Measurements from ENCODE around the gene BCL2A1.
"Not testable (repeated sequence)": the region's sequence is repeated elsewhere in the genome, so short reads cannot be mapped to it uniquely, and the experiment has no call there.

The BCL2A1 gene

DNA sequence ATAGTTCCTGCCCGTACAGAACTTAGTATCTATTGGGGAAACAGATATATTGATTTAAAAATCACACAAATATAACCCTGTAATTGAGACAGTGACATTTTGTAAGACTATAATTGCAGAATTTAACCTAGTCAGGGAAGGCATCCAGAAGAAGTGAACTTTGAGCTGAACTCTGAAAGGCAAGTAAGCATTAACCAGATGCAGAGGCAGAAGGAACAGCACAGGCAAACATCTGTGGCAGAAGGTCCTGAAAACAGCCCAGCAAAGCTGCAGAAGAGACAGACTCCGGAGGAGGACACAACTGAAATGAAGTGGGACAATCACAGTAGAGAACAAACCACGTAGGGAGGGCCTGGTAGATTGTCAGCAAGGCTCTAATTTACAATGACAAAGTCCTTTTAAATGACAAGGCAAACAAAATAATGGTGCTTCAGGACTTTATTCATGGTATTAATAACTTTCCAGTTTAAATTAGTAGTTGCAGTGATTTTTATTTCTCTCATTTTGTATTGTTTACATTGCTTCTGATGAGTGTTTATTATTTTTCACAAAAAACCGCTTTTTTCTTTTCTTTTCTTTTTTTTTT lies 14.5 kb downstream of the BCL2A1 start:
- DNase-seq: no peak

DNA sequence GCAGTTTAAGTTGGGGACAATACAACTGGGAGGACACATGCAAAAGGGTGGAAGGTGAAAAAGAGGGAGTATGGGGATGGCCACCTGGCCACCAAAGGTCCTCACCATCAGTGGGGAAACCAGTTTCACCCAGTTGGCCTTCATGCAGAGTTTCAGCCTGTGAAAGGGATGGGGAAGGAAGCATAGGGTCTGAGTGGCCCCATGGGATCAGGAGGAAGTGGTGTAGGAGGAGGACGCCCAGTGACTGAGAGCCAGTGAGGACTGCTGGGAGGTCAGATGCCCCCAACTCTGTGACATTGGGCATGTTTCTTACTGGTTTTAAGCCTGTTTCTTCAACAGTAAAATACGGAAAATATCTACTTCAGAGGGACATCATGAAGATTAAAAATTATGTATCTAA lies 16.3 kb downstream of the BCL2A1 start:
- DNase-seq: no peak

DNA sequence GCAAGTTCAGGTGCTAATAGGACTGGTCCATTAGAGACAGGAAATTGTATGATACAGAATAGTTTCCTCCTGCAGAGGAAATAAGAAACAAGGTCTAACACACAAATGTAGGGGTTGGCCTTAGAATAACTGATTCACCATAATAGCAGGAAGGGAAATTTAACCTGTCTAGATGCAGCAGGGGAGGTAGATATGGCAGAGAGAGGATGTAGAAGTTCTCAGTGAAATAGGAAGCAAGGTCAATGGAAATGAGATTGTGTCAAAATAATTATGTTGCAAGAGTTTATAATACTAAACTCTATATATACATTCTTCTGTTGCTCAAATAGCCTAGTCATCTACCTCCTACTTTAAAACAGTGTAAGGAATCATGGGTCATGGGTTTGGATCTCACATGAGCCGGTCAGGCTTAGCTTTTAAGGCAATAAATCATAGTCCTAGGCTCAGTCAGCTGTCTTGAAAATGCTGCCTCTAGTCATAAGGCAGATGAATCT lies 17.0 kb downstream of the BCL2A1 start:
- no peak for DNase-seq

DNA sequence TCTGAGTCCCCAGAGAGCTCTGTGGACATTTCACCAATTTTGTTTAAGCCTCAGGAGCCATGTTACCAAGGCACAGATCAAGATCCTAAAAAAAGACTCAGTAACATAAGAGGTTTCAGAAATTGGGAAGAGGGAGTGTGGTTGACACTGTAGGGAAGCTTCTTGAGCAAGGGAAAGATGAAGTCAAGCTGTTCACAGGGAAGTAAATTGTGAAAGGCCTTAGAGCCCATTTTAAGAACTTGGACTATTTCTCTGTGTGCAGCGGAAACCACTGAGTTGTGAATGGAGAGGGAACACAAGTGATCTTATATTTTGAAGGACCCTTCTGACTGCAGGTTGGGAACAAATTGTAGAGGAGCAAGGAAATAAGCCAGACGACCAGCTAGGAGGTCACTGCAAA lies 18.7 kb downstream of the BCL2A1 start:
- no peak for DNase-seq

DNA sequence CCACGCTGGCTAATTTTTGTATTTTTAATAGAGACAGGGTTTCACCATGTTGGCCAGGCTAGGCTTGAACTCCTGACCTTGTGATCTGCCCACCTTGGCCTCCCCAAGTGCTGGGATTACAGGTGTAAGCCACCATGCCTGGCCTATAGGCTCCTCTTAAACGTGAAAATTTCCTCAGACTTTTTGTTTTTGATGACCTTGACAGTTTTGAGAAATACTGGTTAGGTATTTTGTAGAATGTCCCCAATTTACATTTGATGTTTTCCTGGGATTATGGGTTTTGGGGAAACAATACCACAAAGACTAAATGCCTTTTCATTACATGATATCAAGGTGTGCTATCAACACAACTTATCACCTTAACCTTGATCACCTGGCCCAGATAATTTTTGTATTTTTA lies 20.7 kb downstream of the BCL2A1 start:
- DNase-seq: no peak

DNA sequence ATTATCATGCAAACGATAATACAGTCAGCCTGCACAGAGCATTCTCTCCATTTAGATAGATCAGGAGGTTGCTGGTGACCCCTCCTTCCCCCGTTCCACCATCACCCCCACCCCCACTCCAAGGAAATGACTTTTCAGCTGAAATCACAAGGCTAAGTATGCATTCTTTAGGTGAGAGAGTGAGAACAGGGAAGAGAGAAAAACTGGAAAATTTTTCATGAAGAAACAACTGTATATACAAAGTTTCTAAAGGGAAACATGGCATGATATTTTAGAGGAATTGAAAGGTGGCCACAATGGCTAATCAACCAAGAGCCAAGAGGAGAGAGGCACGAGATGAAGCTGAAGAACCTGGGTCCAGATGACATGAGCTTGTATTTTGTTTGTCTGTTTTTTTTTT lies 22.2 kb downstream of the BCL2A1 start:
- DNase-seq: no peak

DNA sequence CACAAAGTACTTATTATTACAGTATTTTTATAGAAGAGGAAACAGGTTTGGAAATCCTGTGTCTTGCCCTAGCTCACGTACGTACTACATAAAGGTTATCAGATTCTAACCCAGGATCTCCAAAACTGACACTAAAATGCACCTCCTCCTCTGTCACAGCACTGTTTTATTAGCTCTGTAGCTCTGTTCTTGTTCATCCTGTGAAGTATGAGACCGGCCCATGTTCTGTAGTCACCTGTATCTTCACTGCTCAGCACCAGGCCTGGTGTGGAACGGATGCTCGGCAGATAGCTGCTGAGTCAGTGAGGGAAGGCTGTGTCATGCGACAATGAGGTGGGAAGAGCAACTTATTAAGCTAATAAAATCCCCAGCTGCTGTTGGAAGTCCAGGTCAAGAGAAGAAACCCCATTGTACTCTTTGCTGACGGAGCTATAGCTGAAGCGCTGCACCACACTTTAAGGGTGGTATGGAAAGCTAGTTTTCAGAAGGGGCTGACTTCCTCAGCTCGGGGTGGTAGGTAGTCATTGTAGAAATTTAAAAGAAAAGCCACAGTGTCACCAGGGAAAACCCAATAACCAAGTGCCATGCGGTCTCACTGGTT lies 22.8 kb downstream of the BCL2A1 start:
- DNase-seq: no peak

DNA sequence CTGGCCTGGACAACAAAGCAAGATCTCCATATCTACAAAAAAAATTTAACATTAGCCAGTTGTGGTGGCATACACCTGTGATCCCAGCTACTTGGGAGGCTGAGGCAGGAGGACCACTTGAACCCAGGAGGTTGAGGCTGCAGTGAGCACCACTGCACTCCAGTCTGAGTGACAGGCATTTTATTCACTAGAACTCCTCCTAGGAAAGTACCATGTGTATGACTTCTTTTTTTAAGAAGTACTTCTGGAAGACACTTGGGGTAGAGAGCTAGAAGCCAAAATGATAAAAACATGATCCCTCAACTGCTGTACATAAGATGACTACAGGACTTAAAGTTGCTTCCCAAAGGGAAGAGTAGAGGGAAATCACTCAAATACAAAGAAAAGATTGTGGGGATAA lies 24.0 kb downstream of the BCL2A1 start:
- no peak for DNase-seq

DNA sequence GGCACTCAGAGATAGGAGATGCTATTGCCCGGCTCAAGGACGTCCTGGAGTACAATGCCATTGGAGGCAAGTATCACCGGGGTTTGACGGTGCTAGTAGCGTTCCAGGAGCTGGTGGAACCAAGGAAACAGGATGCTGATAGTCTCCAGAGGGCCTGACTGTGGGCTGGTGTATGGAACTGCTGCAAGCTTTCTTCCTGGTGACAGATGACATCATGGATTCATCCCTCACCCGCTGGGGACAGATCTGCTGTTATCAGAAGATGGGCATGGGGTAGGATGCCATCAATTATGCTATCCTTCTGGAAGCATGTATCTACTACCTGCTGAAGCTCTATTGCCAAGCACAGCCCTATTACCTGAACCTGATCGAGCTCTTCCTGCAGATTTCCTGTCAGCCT lies 26.4 kb downstream of the BCL2A1 start:
- no peak for DNase-seq

DNA sequence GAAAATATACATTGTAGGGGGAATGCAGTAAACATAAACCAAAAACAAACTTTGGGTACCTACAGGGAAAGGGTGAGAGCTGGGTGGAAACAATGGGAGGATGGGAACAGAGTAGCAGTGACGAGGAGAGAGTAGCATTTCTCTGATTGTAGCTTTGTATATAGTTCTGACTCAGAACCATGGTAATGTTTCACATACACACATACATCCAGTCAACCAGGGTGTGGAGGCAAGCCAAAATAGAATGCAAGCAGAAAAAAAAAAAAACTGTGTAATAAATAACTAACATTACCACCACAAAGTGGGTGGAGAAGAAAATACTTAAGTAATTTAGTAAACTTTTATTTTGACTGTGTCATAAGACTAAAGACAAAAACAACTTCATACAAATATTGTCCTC lies 27.2 kb downstream of the BCL2A1 start:
- DNase-seq: no peak

DNA sequence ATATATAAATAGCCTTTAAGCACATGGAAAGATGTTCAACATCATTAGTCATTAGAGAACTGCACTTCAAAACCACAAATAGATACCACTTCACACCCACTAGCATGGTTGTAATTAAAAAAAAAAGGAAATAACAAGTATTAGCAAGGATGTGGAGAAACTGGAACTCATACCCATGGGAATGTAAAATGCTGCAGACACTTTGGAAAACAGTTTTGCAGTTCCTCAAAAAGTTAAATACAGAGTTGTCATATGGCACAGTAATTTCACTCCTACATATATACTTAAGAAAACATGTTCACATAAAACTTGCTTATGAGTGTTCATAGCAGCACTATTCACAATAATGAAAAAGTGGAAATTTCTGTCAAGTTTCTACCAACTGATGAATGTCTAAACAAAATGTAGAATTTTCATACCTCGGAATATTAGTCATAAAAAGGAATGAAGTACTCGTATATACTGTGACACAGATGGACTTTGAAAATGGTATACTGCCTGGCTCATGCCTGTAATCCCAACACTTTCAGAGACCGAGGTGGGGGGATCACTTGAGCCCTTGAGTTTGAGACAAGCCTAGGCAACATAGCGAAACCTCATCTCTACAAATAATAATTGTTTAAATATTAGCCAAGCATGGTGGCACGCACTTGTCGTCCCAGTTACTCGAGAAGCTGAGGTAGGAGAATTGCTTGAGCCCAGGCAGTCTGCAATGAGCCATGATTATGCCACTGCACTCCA lies 28.1 kb downstream of the BCL2A1 start:
- DNase-seq: no peak

DNA sequence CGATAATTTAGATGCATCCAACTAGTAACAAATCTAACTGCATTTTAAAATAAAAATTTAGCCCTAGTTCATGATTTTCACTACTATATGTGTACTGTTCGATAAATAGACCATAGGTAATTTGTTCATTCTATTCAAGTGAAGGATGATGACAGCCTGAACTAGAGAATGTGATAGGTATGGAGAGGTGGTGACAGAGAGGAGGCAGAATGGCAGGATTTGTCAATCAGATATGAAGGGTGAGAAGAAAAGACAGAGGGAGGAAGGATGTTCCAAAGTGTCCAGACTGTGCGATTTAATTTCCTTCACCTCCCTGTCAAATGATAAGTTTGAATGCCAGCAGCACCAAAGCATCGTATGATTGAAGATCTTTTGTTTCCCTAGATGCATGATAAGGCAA lies 31.6 kb downstream of the BCL2A1 start:
- no peak for DNase-seq

DNA sequence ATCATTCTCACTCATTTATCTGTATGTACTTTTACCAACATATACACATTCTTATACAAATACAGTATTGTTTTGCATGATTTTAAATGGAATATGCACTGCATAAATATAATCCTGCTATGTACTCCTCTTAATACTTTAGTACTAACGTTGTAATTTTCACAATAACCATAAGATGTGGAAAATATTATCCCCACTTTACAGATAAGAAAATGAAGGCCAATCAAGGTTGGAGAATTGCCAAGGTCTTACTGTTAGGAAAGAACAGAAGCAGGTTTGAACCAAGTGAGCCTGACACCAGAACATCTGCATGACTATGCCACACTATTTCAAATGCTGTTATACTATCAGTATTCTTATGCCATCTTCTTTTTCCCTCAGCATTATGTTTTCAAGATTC lies 32.9 kb downstream of the BCL2A1 start:
- no peak for DNase-seq

DNA sequence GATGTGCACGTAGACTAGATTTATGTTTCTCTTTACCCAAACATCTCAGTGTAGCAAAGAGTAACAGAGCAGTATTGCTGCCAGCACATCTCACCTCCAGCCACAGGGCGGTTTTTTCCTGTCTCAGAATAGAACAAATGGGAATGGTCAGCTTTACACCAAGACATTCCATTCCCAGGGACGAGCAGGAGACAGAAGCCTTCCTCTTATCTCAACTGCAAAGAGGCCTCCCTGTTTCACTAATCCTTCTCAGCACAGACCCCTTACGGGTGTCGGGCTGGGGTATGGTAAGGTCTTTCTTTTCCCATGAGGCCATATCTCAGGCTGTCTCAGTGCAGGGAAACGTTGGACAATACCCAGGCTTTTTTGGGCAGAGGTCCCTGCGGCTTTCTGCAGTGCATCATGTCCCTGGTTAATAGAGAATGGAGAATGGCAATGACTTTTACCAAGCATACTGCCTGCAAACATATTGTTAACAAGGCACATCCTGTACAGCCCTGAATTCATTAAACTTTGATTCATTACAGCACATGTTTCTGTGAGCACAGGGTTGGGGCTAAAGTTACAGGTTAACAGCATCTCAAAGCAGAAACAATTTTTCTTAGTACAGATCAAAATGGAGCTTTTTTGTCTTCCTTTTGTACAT lies 35.3 kb downstream of the BCL2A1 start:
- DNase-seq: not testable (repeated sequence)

DNA sequence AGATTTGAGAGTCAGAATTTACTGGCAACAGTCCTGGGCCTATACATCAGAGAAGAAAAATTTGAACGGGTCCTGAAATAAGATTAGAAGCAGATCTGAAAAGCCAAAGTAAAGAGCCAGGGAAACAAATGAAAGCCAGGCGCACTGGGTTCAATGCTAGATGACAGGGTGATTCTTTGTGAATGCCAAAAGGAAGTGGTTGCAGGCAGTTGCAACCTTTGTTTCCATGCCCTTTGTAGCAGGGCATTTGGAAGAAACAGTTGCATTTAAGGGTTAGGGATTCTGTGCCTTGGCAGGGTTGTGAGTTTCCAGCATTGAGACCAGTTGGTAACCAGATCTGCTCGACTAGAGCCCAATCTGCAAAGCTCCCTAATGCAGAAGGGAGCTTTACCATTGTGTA lies 37.8 kb downstream of the BCL2A1 start:
- DNase-seq: no peak

DNA sequence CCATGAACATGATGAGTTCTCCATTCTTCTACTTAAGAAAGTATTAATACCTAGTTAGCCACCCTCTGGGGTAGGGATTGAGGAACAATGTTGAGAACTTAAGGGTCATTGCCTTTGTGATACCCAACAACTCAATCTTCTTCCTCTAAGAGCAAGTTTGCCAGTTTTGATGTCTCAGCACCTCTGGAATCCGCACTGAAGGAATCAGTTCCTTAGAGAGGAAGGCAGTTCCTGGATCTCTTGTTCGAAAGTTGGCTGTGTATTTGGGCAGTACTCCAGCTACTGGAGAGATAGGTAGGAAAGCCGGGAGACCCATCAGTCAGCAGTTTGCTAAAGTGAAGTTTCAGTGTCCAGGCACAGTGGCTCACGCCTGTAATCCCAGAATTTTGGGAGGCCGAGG lies 38.5 kb downstream of the BCL2A1 start:
- no peak for DNase-seq

DNA sequence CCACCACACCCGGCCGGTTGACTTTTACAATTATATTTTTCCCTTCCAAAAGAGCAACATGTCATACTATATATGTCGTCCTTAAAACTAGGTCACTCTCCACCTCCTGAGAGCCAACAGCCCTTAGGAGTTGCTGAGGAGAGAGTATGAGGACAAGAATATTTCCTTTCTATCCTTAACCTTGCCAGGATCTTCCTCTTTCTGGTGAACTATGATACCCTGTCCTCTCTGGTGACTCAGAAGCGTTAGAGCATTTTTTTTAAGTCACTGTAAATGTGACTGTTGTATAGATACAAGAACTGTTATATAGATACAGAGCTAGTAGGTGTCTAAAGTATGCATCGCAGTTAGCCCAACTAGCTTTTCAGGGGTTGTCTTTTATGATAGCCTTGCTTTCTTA lies 40.5 kb downstream of the BCL2A1 start:
- no peak for DNase-seq

DNA sequence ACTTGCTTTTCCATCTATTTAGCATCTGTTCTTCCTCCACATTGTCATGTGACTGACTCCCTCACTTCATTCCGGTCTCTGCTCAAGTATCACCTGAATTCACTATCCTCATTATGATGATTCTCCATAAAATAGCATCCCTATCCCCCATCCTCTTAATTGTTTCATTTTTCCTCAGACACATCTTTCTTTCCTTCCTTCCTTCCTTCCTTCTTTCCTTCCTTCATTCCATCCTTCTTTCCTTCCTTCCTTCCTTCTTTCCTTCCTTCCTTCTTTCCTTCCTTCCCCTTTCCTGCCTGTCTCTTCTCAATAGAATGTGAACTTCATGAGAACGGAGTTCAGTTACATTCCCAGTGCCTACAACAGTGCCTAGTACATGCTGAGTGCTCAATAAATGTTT lies 41.6 kb downstream of the BCL2A1 start:
- no peak for DNase-seq

DNA sequence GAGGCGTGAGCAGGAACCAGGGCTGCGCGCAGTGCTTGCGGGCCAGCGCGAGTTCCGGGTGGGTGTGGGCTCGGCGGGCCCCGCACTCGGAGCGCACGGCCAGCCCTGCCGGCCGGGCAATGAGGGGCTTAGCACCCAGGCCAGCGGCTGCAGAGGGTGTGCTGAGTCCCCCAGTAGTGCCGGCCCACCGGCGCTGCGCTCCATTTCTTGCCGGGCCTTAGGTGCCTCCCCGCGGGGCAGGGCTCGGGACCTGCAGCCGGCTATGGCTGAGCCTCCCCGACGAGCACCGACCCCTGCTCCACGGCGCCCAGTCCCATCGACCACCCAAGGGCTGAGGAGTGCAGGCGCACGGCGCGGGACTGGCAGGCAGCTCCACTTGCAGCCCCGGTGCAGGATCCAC lies 44.9 kb downstream of the BCL2A1 start:
- not testable (repeated sequence) for DNase-seq

DNA sequence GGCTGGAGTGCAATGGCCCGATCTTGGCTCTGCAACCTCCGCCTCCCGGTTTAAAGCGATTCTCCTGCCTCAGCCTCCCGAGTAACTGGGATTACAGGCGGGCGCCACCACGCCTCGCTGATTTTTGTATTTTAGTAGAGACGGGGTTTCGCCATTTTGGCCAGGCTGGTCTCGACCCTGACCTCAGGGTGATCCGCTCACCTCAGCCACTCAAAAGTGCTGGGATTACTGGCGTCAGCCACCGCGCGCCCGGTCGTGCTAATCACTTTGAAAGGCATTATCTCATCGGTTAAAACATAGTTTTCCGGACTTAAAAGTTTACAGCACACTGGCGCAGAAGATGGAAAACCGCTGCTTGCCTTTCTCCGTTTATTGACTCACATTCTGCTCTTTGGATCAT lies 46.6 kb downstream of the BCL2A1 start:
- DNase-seq: no peak

DNA sequence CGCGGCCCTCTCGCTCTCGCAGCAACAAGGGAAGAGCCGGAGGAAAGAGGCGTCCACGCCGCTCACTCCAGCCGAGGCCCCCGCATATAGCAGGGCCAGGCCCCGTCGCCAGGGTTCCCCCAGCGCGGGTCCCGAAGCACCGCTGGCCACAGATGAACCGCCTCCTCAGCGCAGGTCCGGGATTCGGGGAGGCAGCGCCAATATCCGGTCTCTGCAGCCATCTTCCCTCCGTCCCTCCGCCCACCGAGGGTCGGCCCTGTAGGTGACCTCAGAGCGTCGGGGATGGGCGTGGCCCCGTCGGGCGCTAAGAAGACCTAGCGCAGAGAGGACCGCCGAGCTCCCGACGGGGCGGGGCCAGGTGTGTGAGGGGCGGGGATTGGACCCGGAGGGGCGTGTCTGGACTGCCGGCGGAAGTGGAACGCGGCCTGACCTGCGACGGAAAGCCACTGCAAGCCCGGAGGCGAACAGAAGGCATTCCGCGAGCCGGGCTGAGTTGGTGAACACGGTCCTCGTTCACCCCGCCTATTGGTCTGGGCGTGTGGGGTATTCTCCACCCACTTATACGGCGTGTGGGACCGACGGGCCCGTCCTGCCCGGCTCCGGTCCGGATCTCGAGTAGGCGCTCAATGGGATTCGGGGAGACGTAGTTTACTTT lies 47.4 kb downstream of the BCL2A1 start:
- DNase-seq: peak; percentile 95 to 97

DNA sequence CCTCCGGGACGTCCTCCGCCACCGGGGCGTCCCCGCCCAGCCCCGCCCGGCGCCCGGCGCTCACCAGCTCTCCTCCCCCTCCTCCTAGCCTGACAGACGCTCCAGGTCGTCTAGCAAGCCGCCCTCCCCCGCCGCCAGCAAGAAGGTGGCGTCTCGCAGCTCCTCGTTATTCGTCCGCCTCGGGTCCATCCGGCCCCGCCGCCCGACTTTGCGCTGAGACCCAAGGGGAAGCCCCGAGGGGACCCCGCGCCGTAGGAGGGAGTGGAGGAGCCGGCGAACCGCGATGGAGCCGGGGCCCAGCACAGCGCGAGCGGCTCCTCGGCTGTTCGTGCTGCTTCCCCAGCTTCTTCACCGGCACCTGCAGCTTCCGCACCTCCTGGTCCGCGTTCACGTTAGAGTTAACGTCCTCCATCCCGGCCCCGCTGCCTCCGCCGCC lies 47.9 kb downstream of the BCL2A1 start:
- peak; percentile 57 to 70 for DNase-seq

DNA sequence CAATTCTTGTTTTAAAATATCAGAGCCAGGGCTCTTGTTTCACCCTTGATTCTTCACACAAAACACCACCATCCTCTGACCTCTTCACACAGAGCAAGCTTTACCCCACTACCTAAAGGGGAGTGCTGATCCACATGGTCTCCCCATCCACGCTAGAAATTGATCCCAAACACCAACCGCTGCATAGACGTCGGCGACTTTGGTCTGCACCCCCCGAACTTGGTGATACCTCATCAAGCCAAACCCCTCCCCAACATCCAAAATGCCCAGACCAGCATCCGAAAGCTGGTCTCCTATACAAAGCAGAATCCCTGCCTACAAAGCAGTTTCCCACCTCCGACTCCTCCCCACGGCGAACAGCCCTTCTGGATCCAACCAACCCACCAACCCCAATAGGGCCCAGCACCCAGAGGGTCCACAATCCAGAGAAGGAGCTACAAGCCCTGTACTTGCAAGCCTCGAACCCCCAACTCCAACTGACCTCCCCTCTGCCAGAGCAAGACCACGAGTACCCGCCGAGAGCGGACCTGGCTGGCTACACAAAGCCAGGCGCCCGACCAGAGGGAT lies 48.4 kb downstream of the BCL2A1 start:
- DNase-seq: no peak

Data from activated CD4-positive, alpha-beta T cell treated with anti-CD3 and anti-CD28 coated beads, Interleukin-2, amount 50 U/mL, for 4 hours (primary cell).